ENCODE data around the gene CD4. TPM values are rescaled to one million over a fixed set of nuclear protein-coding genes. Genes with fewer than 3 reads are reported as not detected.

The CD4 gene
- total and polyA plus RNA-seq, 10 of the 15 experiments (the other 5 are each of a cell fraction or from before 2014, with no cell fraction given): 0.24 to 1.6 (median 0.69) TPM

DNA sequence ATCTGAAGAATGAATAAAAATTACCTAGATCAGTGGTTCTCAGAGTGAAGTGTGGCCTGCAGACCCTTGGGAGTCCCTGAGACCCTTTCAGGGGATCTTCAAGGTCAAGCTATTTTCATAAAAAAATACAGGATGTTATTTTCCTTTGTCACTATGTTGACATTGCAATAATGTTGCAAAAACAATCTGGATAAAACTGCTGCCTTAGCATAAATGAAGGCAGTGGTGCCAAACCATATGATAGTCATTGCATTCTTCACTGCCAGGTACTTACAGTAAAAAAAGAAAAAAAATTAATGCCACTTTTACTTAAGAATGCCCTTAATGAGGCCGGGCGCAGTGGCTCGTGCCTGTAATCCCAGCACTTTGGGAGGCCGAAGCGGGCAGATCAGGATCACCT, 2.0 kb upstream of the CD4 start:
- in situ Hi-C loops (cut with MboI) (no loop called here), intact Hi-C loops (cut with micrococcal nuclease; ENCODE audit: unreplicated experiment) (no loop called here)
- H3K4me3 ChIP-seq: no peak overlapping the region
- 70% methylated on average over 5 of the region's 5 CpGs for WGBS (ENCODE audit: insufficient coverage, insufficient replicate concordance, low lambda C conversion rate, missing lambda C conversion rate)
- H3K36me3 ChIP-seq (ENCODE audit: control insufficient read depth in 2 of 2, insufficient read depth in 2 of 2, low read length in 1 of 2): no peaks in the 10 kb centered on the region
- no peaks in the 10 kb centered on the region for H3K27me3 ChIP-seq (replicated peaks in 1 of 2; ENCODE audit: control insufficient read depth in 2 of 2, insufficient read depth in 2 of 2, low read length in 1 of 2)
- H2AFZ ChIP-seq (ENCODE audit: control insufficient read depth, low read depth, low read length): no peak overlapping the region
- ChIA-PET SMC1A (ENCODE audit: uncharacterized antibody, unreplicated experiment) (interaction anchor here (0.9 to 1.1 kb wide), 2 partner anchors 9 to 10 kb away, joined by 3 to 4 read pairs; no protein-coding TSS in a partner anchor), RAD21 (ENCODE audit: unreplicated experiment) (interaction anchor here (1.0 kb wide), 1 partner anchor 26 kb away, joined by 4 read pairs; no protein-coding TSS in a partner anchor), CTCF (interaction anchor here (0.7 kb wide), 1 partner anchor 25 kb away, joined by 3 read pairs; no protein-coding TSS in a partner anchor), POLR2A (interaction anchor here (0.5 to 0.7 kb wide), 2 partner anchors 21 to 526 kb away, joined by 3 read pairs; no protein-coding TSS in a partner anchor)
- no peaks in the 10 kb centered on the region for H3K79me2 ChIP-seq (ENCODE audit: control insufficient read depth, insufficient read depth, low read length)
- FAIRE-seq (no peak), DNase-seq (ENCODE audit: low read depth, low spot score) (no peak), ATAC-seq (no peak)
- TF ChIP-seq, protein P1, sequence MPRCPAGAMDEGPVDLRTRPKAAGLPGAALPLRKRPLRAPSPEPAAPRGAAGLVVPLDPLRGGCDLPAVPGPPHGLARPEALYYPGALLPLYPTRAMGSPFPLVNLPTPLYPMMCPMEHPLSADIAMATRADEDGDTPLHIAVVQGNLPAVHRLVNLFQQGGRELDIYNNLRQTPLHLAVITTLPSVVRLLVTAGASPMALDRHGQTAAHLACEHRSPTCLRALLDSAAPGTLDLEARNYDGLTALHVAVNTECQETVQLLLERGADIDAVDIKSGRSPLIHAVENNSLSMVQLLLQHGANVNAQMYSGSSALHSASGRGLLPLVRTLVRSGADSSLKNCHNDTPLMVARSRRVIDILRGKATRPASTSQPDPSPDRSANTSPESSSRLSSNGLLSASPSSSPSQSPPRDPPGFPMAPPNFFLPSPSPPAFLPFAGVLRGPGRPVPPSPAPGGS (IDR thresholded peaks at IDR 0.05; ENCODE audit: borderline replicate concordance, insufficient read depth, low read depth, low read length, poor library complexity, severe bottlenecking): no peak
- TF ChIP-seq FOXK2 (IDR thresholded peaks at IDR 0.05) (no peak), MTA2 (IDR thresholded peaks at IDR 0.05; ENCODE audit: low read depth) (no peak), CBFB (IDR thresholded peaks at IDR 0.05; ENCODE audit: low read depth) (no peak), BACH1 (IDR thresholded peaks at IDR 0.05; ENCODE audit: borderline replicate concordance) (no peak), POLR2AphosphoS5 (IDR thresholded peaks at IDR 0.05; ENCODE audit: low read length) (no peak), TCF7 (IDR thresholded peaks at IDR 0.05; ENCODE audit: borderline replicate concordance) (no peak), BCL11A (IDR thresholded peaks at IDR 0.05; ENCODE audit: low read depth, low read length) (no peak), PML (IDR thresholded peaks at IDR 0.05; ENCODE audit: low read length) (no peak), TBL1XR1 (IDR thresholded peaks at IDR 0.05; ENCODE audit: low read depth, low read length) (no peak), CBX5 (IDR thresholded peaks at IDR 0.05; ENCODE audit: low read depth) (no peak)
- TF ChIP-seq, protein P2, sequence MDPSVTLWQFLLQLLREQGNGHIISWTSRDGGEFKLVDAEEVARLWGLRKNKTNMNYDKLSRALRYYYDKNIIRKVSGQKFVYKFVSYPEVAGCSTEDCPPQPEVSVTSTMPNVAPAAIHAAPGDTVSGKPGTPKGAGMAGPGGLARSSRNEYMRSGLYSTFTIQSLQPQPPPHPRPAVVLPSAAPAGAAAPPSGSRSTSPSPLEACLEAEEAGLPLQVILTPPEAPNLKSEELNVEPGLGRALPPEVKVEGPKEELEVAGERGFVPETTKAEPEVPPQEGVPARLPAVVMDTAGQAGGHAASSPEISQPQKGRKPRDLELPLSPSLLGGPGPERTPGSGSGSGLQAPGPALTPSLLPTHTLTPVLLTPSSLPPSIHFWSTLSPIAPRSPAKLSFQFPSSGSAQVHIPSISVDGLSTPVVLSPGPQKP (IDR thresholded peaks at IDR 0.05; ENCODE audit: low read depth, low read length): no peak
- no peaks in the 10 kb centered on the region for H4K20me1 ChIP-seq (ENCODE audit: control insufficient read depth, insufficient read depth)
- no peak overlapping the region for H3K27ac ChIP-seq (ENCODE audit: control insufficient read depth, insufficient read depth)
- no peak overlapping the region for H3K4me2 ChIP-seq (ENCODE audit: control insufficient read depth, insufficient read depth)
- H3K4me1 ChIP-seq (ENCODE audit: control insufficient read depth, insufficient read depth, low read length): peaks cover 8% of the 10 kb centered on the region
- H3K9me3 ChIP-seq (replicated peaks; ENCODE audit: control insufficient read depth, insufficient read depth, low read length): no peaks in the 10 kb centered on the region
- BruUV-seq (replicated peaks): no TSS peak
- H3K9ac ChIP-seq (ENCODE audit: control insufficient read depth, insufficient read depth, low read length): no peak overlapping the region

Measured in GM12878 (cell line).